GM12878 (cell line): ENCODE data around the gene MAN2C1. TPM values are rescaled to one million over a fixed set of nuclear protein-coding genes. Genes with fewer than 3 reads are reported as not detected.

Experiments used
- ATAC-seq: fragments of 200-7000 bp; cut with Tn5 transposase; 3 replicates; pipeline ENCODE4 v1.9.1; 2020; ENCODE audit warnings: mild to moderate bottlenecking, moderate library complexity
- BruUV-seq: library from RNA; stranded (reverse); fragments of 400-500 nt; replicated peaks from 2 replicates; lab custom pipeline; 2021; lab: Mats Ljungman, UMichigan
- CTCF ChIA-PET: fragments of 300-600 bp; sonication (Branson Sonifier 250); formaldehyde crosslinking; extraction: SDS; loops from one replicate; lab custom pipeline; 2021; ENCODE audit warnings: inconsistent platforms; lab: Yijun Ruan, JAX
- POLR2A ChIA-PET: fragments of 350-600 bp; formaldehyde crosslinking; extraction: SDS; loops from one replicate; lab custom pipeline; 2021; ENCODE audit warnings: inconsistent platforms; lab: Charles Lee
- RAD21 ChIA-PET: fragments of 300-600 bp; sonication (Branson Sonifier 250); formaldehyde crosslinking; loops from one replicate; lab custom pipeline; 2023; ENCODE audit warnings: antibody characterized with exemption; ENCODE audit not compliant: unreplicated experiment; lab: Charles Lee
- SMC1A ChIA-PET: fragments of 300-600 bp; sonication (Branson Sonifier 250); formaldehyde crosslinking; loops from one replicate; lab custom pipeline; 2023; ENCODE audit not compliant: unreplicated experiment, uncharacterized antibody; lab: Charles Lee
- DNase-seq: peaks from one replicate; pipeline ENCODE4 v3.0.0-alpha.2; 2011; ENCODE audit warnings: low read depth, low spot score
- FAIRE-seq: peaks from 3 replicates; lab custom pipeline; 2011; peaks lifted over from hg19 to GRCh38; lab: Jason Lieb, UNC
- H2AFZ ChIP-seq: 2 replicates; pipeline ENCODE4 v1.6.0; 2011; ENCODE audit warnings: low read depth, low read length, control low read depth; ENCODE audit not compliant: control insufficient read depth
- H3K27ac ChIP-seq: 2 replicates; pipeline ENCODE4 v1.5.1; 2011; ENCODE audit warnings: control low read depth; ENCODE audit not compliant: control insufficient read depth, insufficient read depth
- H3K27me3 ChIP-seq, 2 experiments: replicated peaks in 1 of 2; 2 replicates each; pipeline versions ENCODE4 v1.6.0 to v1.6.1; 2011; ENCODE audit warnings: low read length in 1 of 2; ENCODE audit not compliant: control insufficient read depth in 2 of 2, insufficient read depth in 2 of 2
- H3K36me3 ChIP-seq, 2 experiments: 2 replicates each; pipeline ENCODE4 v1.5.1; 2011; ENCODE audit warnings: low read length in 1 of 2; ENCODE audit not compliant: control insufficient read depth in 2 of 2, insufficient read depth in 2 of 2
- H3K4me1 ChIP-seq: 2 replicates; pipeline ENCODE4 v1.6.1; 2011; ENCODE audit warnings: mild to moderate bottlenecking, low read length, moderate library complexity, mixed read lengths; ENCODE audit not compliant: control insufficient read depth, insufficient read depth
- H3K4me2 ChIP-seq: 2 replicates; pipeline ENCODE4 v1.6.0; 2011; ENCODE audit warnings: control low read depth; ENCODE audit not compliant: control insufficient read depth, insufficient read depth
- H3K4me3 ChIP-seq: fragments of 200-600 bp; sonication (generic); 2 replicates; pipeline ENCODE4 v1.5.1; 2016
- H3K79me2 ChIP-seq: 2 replicates; pipeline ENCODE4 v1.6.0; 2011; ENCODE audit warnings: low read length; ENCODE audit not compliant: control insufficient read depth, insufficient read depth
- H3K9ac ChIP-seq: 2 replicates; pipeline ENCODE4 v1.8.0; 2011; ENCODE audit warnings: low read length, control low read depth, mixed read lengths; ENCODE audit not compliant: control insufficient read depth, insufficient read depth
- H3K9me3 ChIP-seq: replicated peaks from 3 replicates; pipeline ENCODE4 v1.5.1; 2011; ENCODE audit warnings: mild to moderate bottlenecking, low read length; ENCODE audit not compliant: control insufficient read depth, insufficient read depth
- H4K20me1 ChIP-seq: 2 replicates; pipeline ENCODE4 v1.6.0; 2011; ENCODE audit not compliant: control insufficient read depth, insufficient read depth
- CEBPZ ChIP-seq: fragments of 150-350 bp; IDR thresholded peaks from 2 replicates; pipeline ENCODE4 v1.6.1; 2016; ENCODE audit warnings: low read depth, low read length
- EED ChIP-seq: sonication (generic); IDR thresholded peaks from 2 replicates; pipeline ENCODE4 v1.6.1; 2016; ENCODE audit warnings: antibody characterized with exemption, low read depth
- ELK1 ChIP-seq: IDR thresholded peaks from 2 replicates; pipeline ENCODE4 v1.6.1; 2012; ENCODE audit warnings: low read depth, low read length, improper control_type of control experiment
- ESRRA ChIP-seq: IDR thresholded peaks from 2 replicates; pipeline ENCODE4 v1.6.1; 2012; ENCODE audit warnings: mild to moderate bottlenecking, low read length, improper control_type of control experiment
- IKZF2 ChIP-seq, 2 experiments: fragments of 450-650 bp; IDR thresholded peaks; 2 replicates each; pipeline ENCODE4 v1.6.1; 2017; ENCODE audit warnings: mild to moderate bottlenecking in 2 of 2, moderate library complexity in 2 of 2
- MAX ChIP-seq: IDR thresholded peaks from 2 replicates; pipeline ENCODE4 v1.6.1; 2012; ENCODE audit warnings: low read depth, low read length, improper control_type of control experiment
- PBX3 ChIP-seq: IDR thresholded peaks from 2 replicates; pipeline ENCODE4 v1.6.1; 2011; ENCODE audit warnings: mild to moderate bottlenecking, low read depth, low read length, moderate library complexity; ENCODE audit not compliant: insufficient replicate concordance
- POLR2AphosphoS5 ChIP-seq: IDR thresholded peaks from 2 replicates; pipeline ENCODE4 v1.6.1; 2011; ENCODE audit warnings: mild to moderate bottlenecking, low read length, inconsistent platforms
- SUZ12 ChIP-seq: fragments of 200-600 bp; sonication (generic); IDR thresholded peaks from one replicate; pipeline ENCODE4 v1.6.1; 2018; ENCODE audit warnings: antibody characterized with exemption, mild to moderate bottlenecking; ENCODE audit not compliant: unreplicated experiment
- TAF1 ChIP-seq: IDR thresholded peaks from 2 replicates; pipeline ENCODE4 v1.6.1; 2011; ENCODE audit warnings: mild to moderate bottlenecking, low read depth, low read length, borderline replicate concordance
- TARDBP ChIP-seq: IDR thresholded peaks from 2 replicates; pipeline ENCODE4 v1.6.1; 2016; ENCODE audit warnings: borderline replicate concordance
- WGBS: methylation state at CpG from one replicate; pipeline ENCODE4 v1.1.6; 2016; ENCODE audit warnings: low lambda C conversion rate; ENCODE audit not compliant: insufficient replicate concordance, insufficient coverage; ENCODE audit errors: missing lambda C conversion rate; 5-methylcytosine and 5-hydroxymethylcytosine counted together
- in situ Hi-C: fragments of 300-500 bp; cut with MboI; formaldehyde crosslinking; loops from 9 replicates; pipeline ENCODE4 v1.14.3; 2018; ENCODE audit warnings: mixed read lengths
- intact Hi-C: fragments of 100-400 bp; cut with micrococcal nuclease; formaldehyde crosslinking; loops from one replicate; pipeline ENCODE4 v1.14.2; 2022; ENCODE audit not compliant: unreplicated experiment
- polyA plus RNA-seq, 11 experiments: library from polyadenylated mRNA; depleted of rRNA in 4 of 11; unstranded in 6 of 11; stranded (reverse) in 5 of 11; fragments of >200 nt; fragmentation: Nextera tagmentation in 4 of 11; fragmentation: Illumina TruSeq in 1 of 11; extraction: Ambion mirVana in 4 of 11; extraction: Trizol in 1 of 11; gene quantifications; 1 replicate in 1 of 11; 2 replicates in 10 of 11; pipeline versions ENCODE4 v1.2.1 to v1.2.3, GENCODE V29; 2011 to 2016; ENCODE audit warnings: inconsistent platforms in 2 of 11, missing spikeins in 2 of 11, low read depth in 1 of 11
- total RNA-seq, 4 experiments: library from RNA; depleted of rRNA in 3 of 4; stranded (reverse); fragments of >200 nt in 3 of 4; fragmentation: Illumina TruSeq in 1 of 4; extraction: Trizol in 1 of 4; gene quantifications; 2 replicates each; pipeline versions ENCODE4 v1.2.1 to v1.2.3, GENCODE V29; 2013 to 2021

MAN2C1 gene
- total and polyA plus RNA-seq, 10 of the 15 experiments (the other 5 are each of a cell fraction or from before 2014, with no cell fraction given) = 1.4 to 111 (median 42.2) TPM

DNA sequence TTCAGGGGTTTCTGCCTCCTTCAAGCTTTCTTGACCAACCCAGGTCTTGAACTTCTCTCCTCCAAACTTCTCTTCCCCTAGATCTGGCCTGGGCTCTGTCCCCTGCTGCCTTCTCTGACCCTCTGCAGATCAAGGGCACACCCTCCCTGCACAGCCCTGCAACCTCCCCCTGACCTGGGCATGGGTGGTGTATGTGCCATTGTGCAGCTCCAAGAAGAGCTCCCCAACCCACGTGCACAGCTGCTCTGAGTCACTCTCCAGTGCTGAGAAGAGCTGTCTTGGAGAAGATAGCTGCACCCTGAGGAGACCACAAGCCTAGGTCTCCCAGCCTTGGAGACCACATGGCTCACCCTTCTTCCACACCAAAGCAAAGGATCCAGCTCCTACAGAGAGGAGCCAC is 8.0 kb downstream of the MAN2C1 start:
- intact Hi-C loops (no loop called here), in situ Hi-C loops (no loop called here)

DNA sequence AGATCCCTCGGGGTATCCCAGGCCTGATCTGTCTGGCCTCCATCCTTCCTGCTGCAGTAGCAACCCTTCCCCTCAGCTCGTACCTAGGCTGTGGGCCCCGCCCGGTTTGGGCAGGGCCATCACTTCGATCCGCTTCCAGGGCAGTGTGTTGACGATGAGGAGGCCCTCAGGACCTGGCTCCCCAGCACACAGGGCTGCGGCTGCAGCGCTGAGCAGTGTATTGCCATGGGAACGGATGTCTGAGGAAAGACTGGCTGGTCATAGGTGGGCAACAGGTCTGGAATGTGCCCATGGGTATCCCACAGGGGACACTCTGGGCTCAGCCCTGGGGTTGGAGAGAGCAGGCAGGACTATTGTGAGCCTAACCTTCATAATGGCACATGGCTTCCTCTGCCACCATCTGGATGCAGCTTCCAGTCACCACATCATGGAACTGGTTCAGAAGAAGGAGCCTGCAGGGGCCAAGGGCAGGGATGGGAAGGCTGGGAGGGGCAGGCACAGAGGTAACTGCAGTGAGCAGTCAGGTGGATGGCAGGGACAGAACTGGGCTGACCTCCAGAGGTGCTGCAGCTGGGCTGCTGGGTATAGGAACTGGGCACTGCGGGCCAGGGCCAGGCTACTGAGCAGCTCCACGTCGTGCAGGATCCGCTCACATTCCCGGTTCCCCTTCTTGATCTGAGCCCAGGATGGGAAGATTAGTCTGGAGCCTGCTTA is 8.7 kb downstream of the MAN2C1 start:
- no peaks in the 10 kb centered on the region for H3K9me3 ChIP-seq
- no peak overlapping the region for H3K4me2 ChIP-seq
- 97% methylated on average over 15 of the region's 15 CpGs for WGBS
- no peaks in the 10 kb centered on the region for H3K27me3 ChIP-seq
- no peak overlapping the region for H3K4me3 ChIP-seq
- H3K79me2 ChIP-seq = no peaks in the 10 kb centered on the region
- intact Hi-C loops = no loop called here
- DNase-seq (no peak), ATAC-seq (no peak), FAIRE-seq (no peak)
- H3K36me3 ChIP-seq = peaks cover 0 to 2% of the 10 kb centered on the region in 2 experiments; a peak in 3 of 4 replicates
- no TSS peak for BruUV-seq
- ChIA-PET POLR2A (no interaction called here), SMC1A (no interaction called here), CTCF (no interaction called here), RAD21 (no interaction called here)
- no peaks in the 10 kb centered on the region for H3K4me1 ChIP-seq
- in situ Hi-C loops = no loop called here
- no peaks in the 10 kb centered on the region for H4K20me1 ChIP-seq
- no peak overlapping the region for H2AFZ ChIP-seq
- H3K9ac ChIP-seq = no peak overlapping the region
- H3K27ac ChIP-seq = no peak overlapping the region
- TF ChIP-seq IKZF2 (IDR thresholded peaks at IDR 0.05) (no peak), ESRRA (no peak), EED (no peak), ELK1 (no peak), SUZ12 (no peak), TARDBP (no peak), PBX3 (no peak), MAX (no peak), CEBPZ (no peak)

More for the DNA sequence above, 8.0 kb downstream of the MAN2C1 start:
- Histone ChIP-seq H3K4me1 (no peaks in the 10 kb centered on the region), H2AFZ (no peak overlapping the region), H3K9me3 (no peaks in the 10 kb centered on the region), H3K4me2 (no peak overlapping the region), H3K27me3 (no peaks in the 10 kb centered on the region), H3K27ac (no peak overlapping the region), H3K79me2 (no peaks in the 10 kb centered on the region)
- WGBS = 100% methylated on average over 1 of the region's 1 CpG
- TF ChIP-seq POLR2AphosphoS5 = 0 out of 2 replicates have a peak, but pooled peaks have one; percentile 34
- TF ChIP-seq TAF1 = no peak
- TF ChIP-seq, all 136 proteins: peak for 1
- Histone ChIP-seq H3K4me3 (no peak overlapping the region), H3K9ac (no peak overlapping the region), H3K36me3 (peaks cover 0 to 5% of the 10 kb centered on the region in 2 experiments; a peak in 3 of 4 replicates), H4K20me1 (no peaks in the 10 kb centered on the region)
- no peak for FAIRE-seq
- no peak for DNase-seq
- ChIA-PET SMC1A (no interaction called here), RAD21 (no interaction called here), CTCF (interaction anchor here (0.6 kb wide), 1 partner anchor 458 kb away, joined by 3 read pairs; no protein-coding TSS in a partner anchor), POLR2A (no interaction called here)
- no TSS peak for BruUV-seq
- no peak for ATAC-seq
